ENCODE results near the gene RBPMS2.

The RBPMS2 gene

DNA sequence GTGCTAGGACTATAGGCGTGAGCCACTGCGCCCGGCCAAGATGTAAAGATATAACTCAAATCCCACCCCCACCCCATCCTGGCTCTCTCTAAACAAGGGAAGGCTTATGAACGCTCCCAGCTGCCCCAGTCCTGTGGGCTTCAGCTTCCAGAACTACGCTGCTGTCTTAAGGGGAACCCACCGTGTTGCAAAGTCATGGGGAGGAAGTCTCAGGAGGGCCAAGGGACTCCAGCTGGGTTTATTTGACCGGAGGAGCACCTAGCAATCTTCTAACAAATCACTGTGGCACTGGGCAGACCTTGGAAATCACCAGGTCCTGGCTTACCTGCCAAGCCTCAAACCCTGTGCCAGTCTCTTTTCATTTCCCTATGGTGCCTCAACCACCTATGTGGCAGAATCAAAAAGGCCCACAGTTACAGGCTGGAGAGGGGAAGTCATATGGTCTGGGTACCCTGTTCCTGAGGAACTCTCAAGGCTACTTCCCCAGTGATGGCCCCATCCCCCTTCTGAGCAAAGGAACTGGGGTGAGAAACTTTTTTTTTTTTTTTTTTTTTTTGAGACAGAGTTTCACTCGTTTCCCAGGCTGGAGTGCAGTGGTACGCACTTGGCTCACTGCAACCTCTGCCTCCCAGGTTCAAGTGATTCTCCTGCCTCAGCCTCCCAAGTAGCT is 83.4 kb downstream of the RBPMS2 start:
- no peak for DNase-seq (ENCODE audit: low spot score)

GRCh38 chr15:64690578-64691296 is 84.7 kb downstream of the RBPMS2 start:
- DNase-seq (ENCODE audit: low spot score) = no peak

DNA sequence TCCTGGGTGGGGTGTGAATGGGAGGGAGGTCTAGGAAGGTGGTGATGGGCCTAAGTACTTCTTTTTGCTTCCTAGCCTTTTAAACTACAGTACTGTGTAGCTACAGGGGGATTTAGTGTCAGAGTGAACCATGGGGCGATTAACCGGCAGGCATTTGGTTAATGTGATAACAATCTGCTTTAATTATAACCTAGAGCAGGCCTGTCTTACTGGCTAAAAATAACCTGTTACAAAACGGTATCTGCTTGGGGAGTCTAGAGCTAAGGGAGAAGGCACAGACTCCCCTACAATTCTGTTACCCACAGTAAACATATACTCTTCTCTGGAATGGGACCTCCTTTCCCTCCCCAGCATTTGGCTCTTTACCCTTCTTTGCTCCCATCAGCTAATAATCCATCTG is 85.4 kb downstream of the RBPMS2 start:
- no peak for DNase-seq (ENCODE audit: low spot score)

All from putamen (tissue), 1 donor.